DMS 273 treated with DMSO at 0.1 percent for 48 hours (cell line): ENCODE data around the gene PFAS.
"Not testable (repeated sequence)": the region's sequence is repeated elsewhere in the genome, so short reads cannot be mapped to it uniquely, and the experiment has no call there.

Experiments
- DNase-seq: peaks from one replicate; lab custom pipeline; 2025; lab: John Stamatoyannopoulos, UW

The PFAS gene, protein sequence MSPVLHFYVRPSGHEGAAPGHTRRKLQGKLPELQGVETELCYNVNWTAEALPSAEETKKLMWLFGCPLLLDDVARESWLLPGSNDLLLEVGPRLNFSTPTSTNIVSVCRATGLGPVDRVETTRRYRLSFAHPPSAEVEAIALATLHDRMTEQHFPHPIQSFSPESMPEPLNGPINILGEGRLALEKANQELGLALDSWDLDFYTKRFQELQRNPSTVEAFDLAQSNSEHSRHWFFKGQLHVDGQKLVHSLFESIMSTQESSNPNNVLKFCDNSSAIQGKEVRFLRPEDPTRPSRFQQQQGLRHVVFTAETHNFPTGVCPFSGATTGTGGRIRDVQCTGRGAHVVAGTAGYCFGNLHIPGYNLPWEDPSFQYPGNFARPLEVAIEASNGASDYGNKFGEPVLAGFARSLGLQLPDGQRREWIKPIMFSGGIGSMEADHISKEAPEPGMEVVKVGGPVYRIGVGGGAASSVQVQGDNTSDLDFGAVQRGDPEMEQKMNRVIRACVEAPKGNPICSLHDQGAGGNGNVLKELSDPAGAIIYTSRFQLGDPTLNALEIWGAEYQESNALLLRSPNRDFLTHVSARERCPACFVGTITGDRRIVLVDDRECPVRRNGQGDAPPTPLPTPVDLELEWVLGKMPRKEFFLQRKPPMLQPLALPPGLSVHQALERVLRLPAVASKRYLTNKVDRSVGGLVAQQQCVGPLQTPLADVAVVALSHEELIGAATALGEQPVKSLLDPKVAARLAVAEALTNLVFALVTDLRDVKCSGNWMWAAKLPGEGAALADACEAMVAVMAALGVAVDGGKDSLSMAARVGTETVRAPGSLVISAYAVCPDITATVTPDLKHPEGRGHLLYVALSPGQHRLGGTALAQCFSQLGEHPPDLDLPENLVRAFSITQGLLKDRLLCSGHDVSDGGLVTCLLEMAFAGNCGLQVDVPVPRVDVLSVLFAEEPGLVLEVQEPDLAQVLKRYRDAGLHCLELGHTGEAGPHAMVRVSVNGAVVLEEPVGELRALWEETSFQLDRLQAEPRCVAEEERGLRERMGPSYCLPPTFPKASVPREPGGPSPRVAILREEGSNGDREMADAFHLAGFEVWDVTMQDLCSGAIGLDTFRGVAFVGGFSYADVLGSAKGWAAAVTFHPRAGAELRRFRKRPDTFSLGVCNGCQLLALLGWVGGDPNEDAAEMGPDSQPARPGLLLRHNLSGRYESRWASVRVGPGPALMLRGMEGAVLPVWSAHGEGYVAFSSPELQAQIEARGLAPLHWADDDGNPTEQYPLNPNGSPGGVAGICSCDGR (N-terminal part only)

DNA sequence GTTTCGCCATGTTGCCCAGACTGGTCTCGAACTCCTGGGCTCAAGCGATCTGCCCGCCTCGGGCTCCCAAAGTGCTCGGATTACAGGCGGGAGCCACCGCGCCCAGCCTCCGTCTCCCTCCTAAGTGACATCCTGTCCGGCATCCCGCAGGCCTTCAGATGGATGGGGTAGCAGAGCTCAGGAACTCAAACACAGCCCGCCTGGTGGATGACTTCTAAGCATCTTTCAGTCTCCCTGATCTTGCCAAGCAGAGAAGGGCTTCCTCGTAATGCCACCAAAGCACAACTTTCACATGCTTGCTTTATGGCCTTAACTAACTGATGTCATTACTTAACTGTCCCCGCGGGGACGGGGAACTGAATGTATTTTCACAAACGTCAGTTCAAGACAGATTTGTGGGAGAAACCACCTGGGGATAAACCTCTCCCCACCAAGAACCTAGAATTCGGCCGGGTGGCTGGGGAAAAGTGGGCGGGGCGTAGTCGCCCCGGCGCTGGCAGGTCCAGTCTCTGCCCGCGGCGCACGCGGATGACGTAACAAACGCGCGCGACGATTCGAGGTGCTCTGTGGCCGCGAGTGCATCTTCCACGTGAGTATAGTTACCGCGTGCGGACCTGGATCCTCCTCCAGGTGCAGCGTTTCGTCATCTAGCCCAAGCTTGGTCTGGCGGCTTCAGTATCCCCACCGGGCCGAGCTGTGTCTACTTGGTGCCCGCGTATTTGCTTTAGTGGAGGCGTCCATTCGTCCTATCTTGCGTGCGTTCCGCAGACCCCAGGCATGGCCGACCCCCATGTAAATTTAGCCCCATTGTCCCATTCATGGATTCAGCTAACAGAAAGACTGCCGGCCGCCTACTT lies at the start of gene PFAS:
TSS of gene PFAS (plus strand) at position 539 of the 857 bp plus-strand sequence. CDS start 4,649 bp downstream, outside the sequence.
- peak; percentile 64 for DNase-seq

DNA sequence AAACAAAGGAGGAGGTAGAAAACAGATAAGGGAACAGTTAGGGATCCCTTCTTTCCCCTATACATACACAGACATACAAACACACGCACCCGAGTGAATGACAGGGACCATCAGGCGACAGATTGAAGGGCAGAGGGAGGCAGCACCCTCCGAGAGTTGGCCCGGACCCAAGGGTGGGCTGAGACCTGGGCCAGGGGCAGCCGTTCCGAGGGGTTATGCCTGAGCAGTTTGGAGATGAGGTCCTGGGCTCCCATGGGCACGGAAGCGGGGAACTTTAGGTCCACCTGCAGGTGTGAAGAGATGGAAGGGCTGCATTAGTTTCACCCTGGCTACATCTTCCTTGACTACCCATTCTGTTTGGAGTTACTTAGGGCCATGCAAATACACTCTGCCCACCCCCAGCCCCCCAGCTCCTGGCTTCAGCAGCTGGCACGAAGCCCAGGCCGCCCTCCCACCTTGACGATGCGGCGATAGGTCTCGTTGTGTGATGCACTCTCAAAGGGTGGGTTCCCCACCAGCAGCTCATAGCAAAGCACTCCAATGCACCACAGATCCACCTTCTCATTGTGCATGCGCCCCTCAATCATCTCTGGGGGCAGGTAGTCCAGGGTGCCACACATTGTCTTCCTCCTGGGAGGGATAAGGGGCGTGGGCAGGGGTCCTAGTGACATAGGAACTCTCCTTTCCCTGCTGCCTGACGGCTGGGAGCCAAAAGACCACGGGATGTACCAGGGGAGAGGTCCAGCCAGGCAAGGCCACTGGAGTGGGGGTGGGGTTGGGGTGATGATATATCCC lies 44.1 kb upstream of the PFAS start:
- no peak for DNase-seq

DNA sequence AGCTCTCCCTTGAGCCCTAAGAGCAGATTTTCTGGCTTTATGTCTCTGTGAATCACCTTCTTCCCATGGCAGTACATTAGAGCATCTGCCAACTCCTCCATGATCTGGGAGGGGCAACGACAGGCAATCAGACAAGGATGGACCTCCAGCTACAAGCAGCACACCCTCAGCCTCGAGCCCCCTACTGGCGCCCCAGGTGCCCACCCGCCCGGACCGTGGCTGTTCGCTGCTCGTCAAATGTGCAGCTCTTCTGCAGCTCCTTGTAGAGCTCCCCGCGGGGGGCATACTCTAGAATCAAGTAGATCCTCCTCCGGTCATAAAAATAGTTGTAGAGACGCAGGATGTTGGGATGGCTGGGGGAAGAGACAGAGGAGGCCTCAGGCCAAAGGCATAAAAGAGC lies 42.6 kb upstream of the PFAS start:
- no peak for DNase-seq

- DNase-seq, result peak; percentile 81
These were observed 39.0 kb upstream of the PFAS start, which contains the start of gene AURKB for GRCh38 chr17:8209907-8210760. Gene AURKB (minus strand): TSS chr17:8210575. CDS start chr17:8210224, 351 bp downstream.

DNA sequence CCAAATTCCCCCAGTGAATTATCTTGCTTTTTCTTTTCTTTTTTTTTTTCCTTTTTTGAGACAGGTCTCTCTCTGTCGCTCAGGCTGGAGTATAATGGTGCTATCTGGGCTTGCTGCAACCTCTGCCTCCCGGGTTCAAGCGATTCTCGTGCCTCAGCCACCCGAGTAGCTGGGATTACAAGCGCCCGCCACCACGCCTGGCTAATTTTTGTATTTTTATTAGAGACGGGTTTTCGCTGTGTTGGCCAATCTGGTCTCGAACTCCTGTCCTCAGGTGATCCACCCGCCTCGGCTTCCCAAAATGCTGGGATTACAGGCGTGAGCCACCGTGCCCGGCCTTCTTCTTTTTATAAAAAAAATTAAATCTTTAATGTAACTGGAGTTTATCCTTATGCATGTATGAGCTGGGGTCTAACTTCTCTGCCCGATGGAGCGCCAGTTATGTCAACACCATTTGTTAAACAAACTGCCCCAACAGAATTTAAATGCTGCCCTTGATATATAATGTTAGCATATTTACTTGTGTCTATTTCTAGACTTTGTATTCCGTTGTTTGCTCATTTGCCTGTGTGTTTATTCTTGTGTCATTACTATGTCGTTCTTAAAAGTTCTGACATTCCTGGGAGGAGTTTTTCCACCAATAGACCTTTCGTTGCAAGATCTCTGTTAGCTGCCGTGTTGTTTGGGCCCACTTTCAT lies 38.2 kb upstream of the PFAS start:
- DNase-seq, result no peak

DNA sequence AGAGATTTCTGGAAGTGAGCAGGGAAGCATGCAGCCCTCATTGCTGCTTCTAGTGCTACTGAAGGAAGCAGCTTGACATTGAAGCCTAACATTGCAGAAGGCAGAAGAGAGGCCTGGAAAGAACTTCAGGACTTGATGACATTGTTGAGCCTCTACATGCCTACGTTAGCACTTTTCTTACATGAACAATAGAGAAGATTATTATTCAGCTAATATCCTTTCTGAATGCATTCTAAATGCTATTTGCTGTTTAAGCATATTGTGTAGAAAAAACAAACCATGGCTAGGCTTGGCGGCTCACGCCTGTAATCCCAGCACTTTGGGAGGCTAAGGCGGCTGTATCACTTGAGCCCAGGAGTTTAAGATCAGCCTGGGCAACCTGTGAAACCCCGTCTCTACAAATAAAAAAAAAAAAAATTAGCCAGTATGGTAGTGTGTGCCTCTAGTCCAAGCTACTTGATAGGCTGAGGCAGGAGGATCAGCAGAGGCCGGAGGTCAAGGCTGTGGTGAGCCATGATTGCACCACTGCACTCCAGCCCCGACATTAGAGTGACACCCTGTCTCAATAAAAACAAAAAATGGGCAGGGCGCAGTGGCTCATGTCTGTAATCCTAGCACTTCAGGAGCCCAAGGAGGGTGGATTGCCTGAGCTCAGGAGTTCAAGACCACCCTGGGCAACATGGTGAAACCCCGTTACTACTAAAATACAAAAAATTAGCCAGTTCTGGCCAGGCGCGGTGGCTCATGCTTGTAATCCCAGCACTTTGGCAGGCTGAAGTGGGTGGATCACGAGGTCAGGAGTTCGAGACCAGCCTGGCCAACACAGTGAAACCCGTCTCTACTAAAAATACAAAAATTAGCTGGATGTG lies 36.5 kb upstream of the PFAS start:
- DNase-seq, result no peak

- not testable (repeated sequence) for DNase-seq
These were observed 35.1 kb upstream of the PFAS start for GRCh38 chr17:8214000-8214399.

- DNase-seq, result peak; percentile 89
These were observed 28.1 kb upstream of the PFAS start for GRCh38 chr17:8220783-8221662.

DNA sequence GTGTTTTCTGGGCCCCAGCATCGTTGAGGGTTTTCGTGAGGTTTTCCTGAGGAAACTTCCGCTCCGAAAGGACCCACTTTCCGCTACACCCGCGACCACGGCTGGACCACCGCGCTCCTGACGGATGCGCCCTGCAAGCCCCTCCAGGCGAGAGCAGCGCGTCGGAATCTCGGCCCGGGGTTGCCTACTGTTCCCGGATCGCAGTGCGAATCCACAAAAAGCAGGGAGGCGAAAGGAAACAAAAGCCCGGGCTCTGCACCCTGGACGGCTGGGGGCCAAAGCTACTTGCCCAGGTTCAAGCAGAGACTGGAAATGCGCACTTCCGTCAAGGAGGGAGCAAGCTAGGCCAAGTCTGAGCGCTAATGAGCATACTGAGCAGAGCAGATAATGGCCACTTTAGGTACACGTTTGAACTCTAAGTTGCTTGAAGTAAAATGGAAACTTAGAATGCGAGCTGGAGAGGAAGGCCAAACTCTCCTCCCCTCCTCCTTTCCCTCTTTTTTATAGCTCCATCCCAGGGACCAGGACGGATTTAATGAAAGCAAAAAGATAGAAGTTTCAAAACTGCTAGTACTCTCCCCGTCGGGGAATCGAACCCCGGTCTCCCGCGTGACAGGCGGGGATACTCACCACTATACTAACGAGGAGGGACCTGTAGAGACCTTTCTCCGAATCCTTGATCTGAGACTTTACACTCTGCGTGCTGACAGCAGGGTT lies 27.3 kb upstream of the PFAS start:
- DNase-seq, result peak; percentile 77

- no peak for DNase-seq
These were observed 26.8 kb upstream of the PFAS start for GRCh38 chr17:8222380-8222629.

- DNase-seq, result peak; percentile 91
These were observed 26.3 kb upstream of the PFAS start for GRCh38 chr17:8222630-8223355.

GRCh38 chr17:8223356-8224126 lies 25.5 kb upstream of the PFAS start:
- DNase-seq, result peak; percentile 31

- DNase-seq, result no peak
These were observed 23.9 kb upstream of the PFAS start for GRCh38 chr17:8224891-8225812.
